Mesodermal cell (in vitro differentiated cells): ENCODE results near the gene SPNS3.

Experiments used
- H3K27ac ChIP-seq: 2 replicates; pipeline ENCODE4 v1.7.0; 2013; ENCODE audit warnings: mild to moderate bottlenecking, low read depth, low read length, moderate library complexity; ENCODE audit not compliant: severe bottlenecking
- H3K36me3 ChIP-seq: 2 replicates; pipeline ENCODE4 v1.7.1; 2013; ENCODE audit warnings: mild to moderate bottlenecking, low read length, moderate library complexity; ENCODE audit not compliant: control insufficient read depth, insufficient read depth
- H3K4me1 ChIP-seq: one replicate; pipeline ENCODE4 v1.7.1; 2013; ENCODE audit warnings: mild to moderate bottlenecking, low read length; ENCODE audit not compliant: insufficient read depth, control insufficient read depth, poor library complexity, severe bottlenecking
- H3K4me3 ChIP-seq: 2 replicates; pipeline ENCODE4 v1.7.0; 2013; ENCODE audit warnings: low read length, control low read depth, mild to moderate bottlenecking; ENCODE audit not compliant: insufficient read depth, poor library complexity, severe bottlenecking; ENCODE audit errors: extremely low read depth
- H3K9me3 ChIP-seq: 2 replicates; pipeline ENCODE4 v1.7.1; 2013; ENCODE audit warnings: mild to moderate bottlenecking, low read length, moderate library complexity; ENCODE audit not compliant: control insufficient read depth
- WGBS, 2 experiments: methylation state at CpG; one replicate each; pipeline ENCODE4 v1.1.5; 2013; ENCODE audit warnings: missing lambda C conversion rate in 2 of 2; ENCODE audit not compliant: insufficient coverage in 2 of 2; 5-methylcytosine and 5-hydroxymethylcytosine counted together

SPNS3 gene

DNA sequence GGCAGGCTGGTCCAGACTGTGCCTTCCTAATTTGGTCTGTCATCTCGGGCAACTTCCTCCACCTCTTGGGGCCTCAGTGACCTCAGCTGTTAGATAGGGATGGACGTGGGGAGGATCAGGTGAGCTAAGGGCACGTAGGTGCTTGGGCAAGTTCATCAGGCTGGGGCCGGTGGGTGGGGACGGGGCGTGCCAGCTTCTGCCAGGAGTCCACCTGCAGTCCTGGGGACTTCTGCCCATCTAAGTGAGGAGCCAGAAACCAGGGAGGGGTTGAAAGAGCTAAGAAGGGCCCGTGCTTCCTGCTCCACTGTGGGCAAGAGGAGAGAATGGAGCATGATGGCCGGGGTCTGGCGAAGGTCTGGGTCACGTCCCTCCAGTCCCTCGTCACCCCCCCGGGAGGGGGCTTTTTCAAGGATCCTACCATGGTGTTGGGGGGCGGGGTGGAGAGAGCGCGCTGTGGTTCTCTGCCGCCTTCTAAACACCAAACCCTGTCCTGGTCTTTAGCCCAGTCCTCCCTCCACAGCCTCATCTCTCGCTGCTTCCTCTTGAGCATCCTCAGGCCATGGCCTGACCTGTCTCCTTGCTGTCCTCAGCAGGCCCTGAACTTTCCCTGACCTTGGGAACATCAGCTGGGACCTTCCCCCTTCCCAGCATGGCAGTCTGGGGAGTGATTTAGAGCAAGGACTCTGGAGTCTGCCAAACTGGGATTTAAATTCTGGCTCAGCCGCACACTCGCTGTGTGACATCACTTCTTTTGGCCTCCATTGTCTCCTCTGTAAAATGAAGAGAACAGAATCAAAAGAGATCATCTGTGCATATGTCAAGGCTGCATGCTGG is 86.5 kb downstream of the SPNS3 start:
- H3K27ac ChIP-seq = no peak overlapping the region
- H3K9me3 ChIP-seq = no peaks in the 10 kb centered on the region
- H3K4me1 ChIP-seq = no peaks in the 10 kb centered on the region
- no peak overlapping the region for H3K4me3 ChIP-seq
- H3K36me3 ChIP-seq = no peaks in the 10 kb centered on the region
- WGBS, 2 experiments = 88 to 94% methylated on average over 11 to 18 of the region's 19 CpGs

DNA sequence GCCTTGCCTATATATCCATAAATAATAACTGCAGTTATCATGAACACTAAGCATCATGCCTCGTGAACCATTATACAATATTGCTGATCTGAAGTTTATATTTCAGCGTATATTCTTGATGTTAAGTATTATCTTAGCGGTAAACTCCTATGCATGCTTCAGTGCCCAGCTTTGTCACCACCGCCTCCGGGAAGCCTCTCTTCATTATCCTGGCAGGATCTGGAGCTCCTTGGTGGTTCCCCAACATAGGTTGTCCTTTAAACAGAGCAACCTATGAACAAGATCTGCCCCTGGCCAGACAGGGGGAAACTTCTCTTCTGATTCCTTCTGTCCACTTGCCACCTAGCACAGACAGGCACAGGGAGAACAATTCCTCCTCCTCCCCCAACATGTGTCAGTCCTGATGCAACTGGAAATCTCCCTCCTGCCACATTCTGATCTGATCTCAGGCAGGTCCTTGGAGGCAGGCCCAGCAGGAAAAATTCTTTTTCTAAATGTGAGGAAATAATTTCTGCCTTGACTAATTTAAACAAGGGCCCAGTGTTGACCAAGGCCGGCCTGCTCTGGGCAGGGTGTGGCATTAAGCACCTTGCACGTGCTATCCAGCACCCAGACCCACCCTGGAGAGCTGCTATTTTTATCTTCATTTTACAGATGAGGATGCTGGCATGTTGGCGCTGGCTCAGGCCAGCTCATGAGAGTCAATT is 87.3 kb downstream of the SPNS3 start:
- WGBS, 2 experiments = 93 to 94% methylated on average over 2 to 6 of the region's 8 CpGs
- Histone ChIP-seq H3K36me3 (no peaks in the 10 kb centered on the region), H3K4me3 (no peak overlapping the region), H3K4me1 (no peaks in the 10 kb centered on the region), H3K9me3 (no peaks in the 10 kb centered on the region), H3K27ac (no peak overlapping the region)

DNA sequence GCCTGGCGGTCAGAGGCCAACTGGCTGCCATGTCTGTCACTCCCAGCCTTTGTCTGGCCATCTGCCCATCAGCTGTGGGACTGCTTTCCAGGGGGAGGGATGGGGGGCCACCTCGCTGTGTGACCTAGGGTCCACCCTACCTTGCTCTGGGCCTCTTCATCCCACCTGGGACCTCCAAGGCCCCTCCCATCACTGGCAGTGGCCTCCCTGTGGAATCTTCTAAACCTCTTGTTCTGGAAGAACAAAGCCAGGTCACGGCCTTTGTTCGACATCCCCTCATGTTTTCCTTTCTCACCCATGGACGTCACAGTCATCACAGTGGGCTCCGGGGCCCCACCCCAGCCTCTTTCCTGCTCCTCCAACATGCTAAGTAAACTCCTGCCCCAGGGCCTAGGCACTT is 88.9 kb downstream of the SPNS3 start:
- Histone ChIP-seq H3K9me3 (no peaks in the 10 kb centered on the region), H3K4me3 (no peak overlapping the region), H3K36me3 (no peaks in the 10 kb centered on the region), H3K4me1 (no peaks in the 10 kb centered on the region), H3K27ac (no peak overlapping the region)
- WGBS, 2 experiments = 77 to 81% methylated on average over 5 of the region's 6 CpGs

DNA sequence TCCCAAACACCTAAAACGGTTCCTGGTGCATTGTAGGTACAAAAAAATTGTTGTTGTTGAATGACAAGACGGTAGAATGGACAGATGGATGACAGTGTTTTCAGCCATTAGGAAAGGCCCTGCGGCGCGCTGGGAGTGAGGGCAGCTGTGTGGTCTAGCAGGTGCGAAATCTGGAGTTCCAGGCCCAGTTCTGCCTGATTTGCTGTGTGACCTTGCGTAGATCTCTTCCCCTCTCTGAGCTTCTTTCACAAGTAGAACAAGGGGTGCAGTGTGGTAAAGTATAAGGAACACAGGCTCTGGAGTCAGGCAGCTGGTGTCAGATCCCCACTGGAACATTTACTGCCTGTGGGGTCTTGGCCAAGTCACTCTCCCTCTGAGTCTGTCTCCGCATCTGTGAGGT is 90.2 kb downstream of the SPNS3 start:
- Histone ChIP-seq H3K9me3 (no peaks in the 10 kb centered on the region), H3K36me3 (no peaks in the 10 kb centered on the region), H3K4me1 (no peaks in the 10 kb centered on the region), H3K27ac (no peak overlapping the region), H3K4me3 (no peak overlapping the region)
- WGBS, 2 experiments = 84 to 87% methylated on average over 7 of the region's 8 CpGs

DNA sequence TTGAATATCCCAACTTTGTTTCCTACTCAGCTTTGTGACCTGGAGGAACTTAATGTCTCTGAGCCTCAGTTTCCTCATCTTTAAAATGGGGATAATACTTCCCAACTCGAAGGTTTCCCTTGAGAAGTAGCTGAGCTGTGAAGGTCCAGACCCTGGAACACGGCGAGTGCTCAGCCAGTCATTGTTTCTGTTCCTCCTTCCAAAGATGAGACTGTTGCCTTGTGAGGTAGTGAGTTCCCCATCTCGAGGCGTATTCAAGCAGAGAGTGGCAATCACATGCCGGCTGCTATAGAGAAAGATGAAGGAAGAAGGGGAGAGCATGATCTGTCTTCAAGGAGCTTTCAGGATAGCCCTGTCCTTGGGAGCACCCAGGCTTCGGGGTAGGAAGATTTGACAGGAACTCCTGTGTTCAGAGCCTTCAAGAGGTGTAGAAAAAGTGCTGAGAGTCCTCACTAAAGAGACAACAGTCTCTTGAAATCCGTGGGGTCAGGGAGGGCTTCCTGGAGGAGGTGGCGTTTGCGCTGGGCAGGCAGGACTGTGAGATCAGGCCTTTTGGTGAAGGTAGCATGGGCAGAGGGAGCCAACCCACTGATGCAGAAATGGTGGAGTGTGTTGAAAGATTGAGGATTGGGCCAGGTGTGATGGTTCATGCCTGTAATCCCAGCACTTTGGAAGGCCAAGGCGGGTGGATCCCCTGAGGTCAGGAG is 92.1 kb downstream of the SPNS3 start:
- 89 to 95% methylated on average over 10 of the region's 11 CpGs for WGBS, 2 experiments

DNA sequence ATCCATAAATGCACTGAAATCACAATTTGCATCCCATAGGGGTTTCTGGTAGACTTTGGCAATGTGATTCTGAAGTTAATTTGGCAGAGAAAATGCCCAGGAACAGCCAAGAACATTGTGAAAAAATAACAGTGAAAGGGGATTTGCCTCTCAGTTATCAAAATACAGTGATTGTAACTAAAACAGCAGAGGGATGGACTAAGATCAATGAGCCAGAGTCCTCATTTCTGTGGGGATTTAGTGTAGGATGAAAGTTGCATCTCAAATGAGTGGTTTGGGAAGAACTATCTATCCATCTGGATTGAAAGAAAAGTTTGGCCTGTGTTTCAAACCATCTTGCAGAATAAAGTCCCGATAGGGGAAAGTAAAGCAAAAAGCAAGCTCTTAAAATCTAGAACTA is 93.4 kb downstream of the SPNS3 start:
- Histone ChIP-seq H3K9me3 (no peaks in the 10 kb centered on the region), H3K27ac (no peak overlapping the region), H3K36me3 (no peaks in the 10 kb centered on the region), H3K4me3 (no peak overlapping the region), H3K4me1 (peaks cover 5% of the 10 kb centered on the region)
- 80% methylated on average over 1 of the region's 1 CpG; no CpG with 5 or more reads in 1 of the 2 experiments for whole genome bisulfite sequencing, 2 experiments

More for the DNA sequence above, 92.1 kb downstream of the SPNS3 start:
- H3K27ac ChIP-seq = no peak overlapping the region
- no peaks in the 10 kb centered on the region for H3K4me1 ChIP-seq
- no peak overlapping the region for H3K4me3 ChIP-seq
- no peaks in the 10 kb centered on the region for H3K36me3 ChIP-seq
- H3K9me3 ChIP-seq = no peaks in the 10 kb centered on the region

DNA sequence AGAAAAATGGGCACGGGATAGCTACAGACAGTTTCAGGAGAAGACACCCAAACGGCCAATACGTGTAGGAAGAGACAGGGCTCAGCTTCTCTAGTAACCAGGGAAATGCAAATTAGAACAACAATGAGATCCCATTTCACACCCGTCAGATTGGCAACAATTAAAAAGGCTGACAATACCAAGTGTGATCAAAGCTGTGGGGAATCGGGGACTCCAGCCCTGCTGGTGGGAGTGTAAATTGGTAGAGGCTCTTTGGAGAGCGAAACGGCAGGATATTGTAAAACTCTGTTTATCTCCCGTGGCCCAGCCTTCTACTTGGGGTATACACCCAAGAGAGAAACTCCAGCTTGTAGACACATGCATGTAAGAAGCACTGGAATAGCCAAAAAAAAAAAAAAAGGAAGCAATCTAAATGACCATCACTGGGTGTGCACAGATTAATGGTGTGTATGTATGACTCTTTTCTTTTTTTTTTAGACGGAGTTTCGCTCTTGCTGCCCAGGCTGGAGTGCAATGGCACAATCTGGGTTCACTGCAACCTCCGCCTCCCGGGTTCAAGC is 93.9 kb downstream of the SPNS3 start:
- peaks cover 5% of the 10 kb centered on the region for H3K4me1 ChIP-seq
- no peaks in the 10 kb centered on the region for H3K36me3 ChIP-seq
- 29 to 37% methylated on average over 4 to 8 of the region's 12 CpGs for WGBS, 2 experiments
- H3K4me3 ChIP-seq = no peak overlapping the region
- no peaks in the 10 kb centered on the region for H3K9me3 ChIP-seq
- H3K27ac ChIP-seq = no peak overlapping the region

DNA sequence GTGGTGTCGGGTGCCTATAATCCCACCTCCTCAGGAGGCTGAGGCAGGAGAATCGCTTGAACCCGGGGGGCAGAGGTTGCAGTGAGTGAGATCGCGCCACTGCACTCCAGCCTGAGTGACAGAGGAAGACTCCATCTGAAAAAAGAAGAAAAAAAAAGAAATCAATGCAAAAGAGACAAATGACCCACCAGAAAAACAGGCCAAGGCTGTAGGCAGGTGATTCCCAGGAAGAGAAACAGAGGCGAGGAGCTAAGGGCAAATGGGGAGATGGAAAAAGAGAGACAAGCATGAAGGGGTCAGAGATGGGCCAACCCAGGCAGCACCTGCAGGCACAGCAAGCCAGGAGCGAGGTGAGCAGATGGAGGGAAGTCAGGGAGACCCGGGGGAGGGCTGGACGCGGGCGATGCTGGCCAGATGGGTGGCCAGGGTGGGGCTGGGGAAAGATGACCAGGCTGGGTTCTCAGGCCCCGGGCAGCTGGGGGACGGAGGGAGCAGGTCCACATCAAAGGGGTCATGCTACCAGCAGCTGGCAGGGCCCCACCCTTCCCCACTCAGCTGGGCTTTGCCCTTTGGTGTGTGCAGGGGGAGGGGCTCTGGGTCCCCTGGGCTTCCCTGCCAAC is 95.9 kb downstream of the SPNS3 start:
- Histone ChIP-seq H3K4me3 (no peak overlapping the region), H3K9me3 (no peaks in the 10 kb centered on the region), H3K27ac (no peak overlapping the region), H3K36me3 (no peaks in the 10 kb centered on the region), H3K4me1 (peaks cover 5% of the 10 kb centered on the region)
- WGBS, 2 experiments = 77 to 79% methylated on average over 9 to 12 of the region's 13 CpGs

DNA sequence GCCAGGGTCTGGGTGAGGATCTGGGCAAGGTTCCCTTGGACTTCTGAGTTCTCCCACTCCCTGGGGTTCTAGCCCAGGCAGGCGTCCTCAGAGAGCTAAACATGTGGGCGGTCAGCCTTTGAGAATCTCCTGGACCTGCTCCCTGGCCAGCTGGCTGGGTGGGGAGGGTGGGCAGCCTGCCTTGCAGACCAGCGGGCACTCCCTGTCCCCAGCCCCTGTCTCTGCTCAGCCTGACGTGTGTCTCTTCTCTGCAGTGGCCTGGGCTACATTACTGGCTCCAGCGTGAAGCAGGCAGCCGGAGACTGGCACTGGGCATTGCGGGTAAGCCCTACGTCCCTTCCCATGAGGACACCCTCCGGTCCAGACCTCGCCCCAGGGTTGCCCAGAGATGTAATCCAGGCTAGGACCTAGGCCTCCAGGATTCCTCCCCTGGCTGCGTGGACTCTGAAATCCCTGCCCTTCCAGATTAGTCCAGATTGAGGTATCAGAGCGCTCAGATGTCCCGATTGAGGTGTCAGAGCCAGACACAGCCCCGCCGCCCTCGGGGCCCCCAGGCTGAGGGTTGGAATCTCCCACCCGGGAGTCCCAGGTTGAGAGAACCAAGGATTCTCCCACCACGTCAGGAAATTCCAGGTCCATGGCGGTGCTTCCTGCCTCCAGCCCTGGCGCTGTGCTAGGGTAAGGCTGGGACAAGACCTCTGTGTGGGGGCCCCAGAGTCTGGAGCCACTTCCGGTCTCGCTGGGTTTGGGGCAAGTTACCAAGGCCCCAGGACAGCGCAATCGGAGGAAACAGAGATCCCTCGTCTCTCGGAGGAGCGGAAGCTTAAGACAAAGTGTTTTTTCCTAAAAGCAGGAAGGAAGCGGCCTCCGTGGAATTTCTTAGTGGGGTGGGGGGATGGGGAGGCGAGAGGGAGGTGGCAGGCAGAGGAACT is 97.3 kb downstream of the SPNS3 start:
- Histone ChIP-seq H3K4me1 (peaks cover 5% of the 10 kb centered on the region), H3K9me3 (no peaks in the 10 kb centered on the region), H3K27ac (peak overlapping the region; percentile 36), H3K4me3 (no peak overlapping the region), H3K36me3 (no peaks in the 10 kb centered on the region)
- 62 to 82% methylated on average over 23 to 29 of the region's 30 CpGs for WGBS, 2 experiments
